Measurements from ENCODE around the gene C1orf35.

Gene C1orf35

GRCh38 chr1:228109073-228109961 lies 6.2 kb upstream of the C1orf35 start, which contains the start of gene MRPL55:
Gene MRPL55, minus strand, starts transcription at chr1:228109299. Its CDS starts 1,039 bp downstream, at chr1:228108260.
- DNase-seq (ENCODE audit: low read depth) = peak; percentile 76

GRCh38 chr1:228108742-228109072 lies 5.6 kb upstream of the C1orf35 start:
- DNase-seq (ENCODE audit: low read depth) = no peak

DNA sequence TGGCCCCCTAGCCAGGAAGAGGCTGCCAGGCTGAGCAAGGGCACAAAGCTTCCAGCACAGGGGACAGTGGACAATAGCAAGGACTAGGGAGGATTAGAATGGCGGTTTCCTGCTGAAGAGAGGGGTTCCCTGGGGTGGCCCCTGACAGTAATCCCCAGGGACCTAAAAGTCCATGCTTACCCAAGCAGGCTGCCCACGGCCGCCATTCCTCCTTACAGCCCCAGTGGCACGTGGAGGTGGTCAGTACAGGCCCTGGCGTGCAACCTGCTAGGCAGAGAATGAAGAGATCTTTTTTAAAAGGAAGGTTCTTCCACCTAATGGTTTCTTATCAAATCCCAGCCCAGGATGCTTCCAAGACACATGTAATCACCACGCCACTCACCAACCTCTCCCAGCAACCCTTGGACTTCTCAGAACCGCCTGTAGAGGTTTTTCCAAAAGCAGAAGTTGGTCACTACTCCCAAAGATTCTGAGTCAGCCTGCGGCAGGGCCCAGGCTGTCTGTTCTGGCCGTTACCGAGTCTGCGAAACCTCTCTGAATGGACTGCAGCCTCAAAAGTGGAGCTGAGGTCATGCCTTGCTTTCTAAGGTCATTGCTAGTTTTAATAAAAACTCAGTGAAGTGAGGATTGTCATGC lies 5.0 kb upstream of the C1orf35 start:
- DNase-seq (ENCODE audit: low read depth) = no peak

DNA sequence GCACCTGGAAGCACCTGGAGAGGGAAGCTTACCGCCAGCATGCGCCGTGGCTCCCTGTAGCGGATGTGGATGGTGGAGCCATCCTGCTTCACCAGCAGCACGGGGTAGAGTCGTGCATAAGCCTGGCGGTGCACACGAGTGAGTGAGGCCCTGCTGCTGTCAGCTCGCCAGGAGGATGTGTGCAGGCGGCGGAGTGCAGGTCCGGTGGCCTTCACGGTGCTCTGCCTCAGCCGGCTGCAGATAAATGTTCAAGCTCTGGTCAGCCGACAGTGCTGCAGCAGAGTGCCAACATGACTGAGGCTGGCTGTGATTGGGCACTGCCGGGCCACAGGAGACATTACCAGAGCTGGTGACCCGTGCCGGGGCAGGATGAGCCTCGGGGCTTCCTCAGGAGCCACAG lies 4.5 kb upstream of the C1orf35 start:
- no peak for DNase-seq (ENCODE audit: low read depth)

DNA sequence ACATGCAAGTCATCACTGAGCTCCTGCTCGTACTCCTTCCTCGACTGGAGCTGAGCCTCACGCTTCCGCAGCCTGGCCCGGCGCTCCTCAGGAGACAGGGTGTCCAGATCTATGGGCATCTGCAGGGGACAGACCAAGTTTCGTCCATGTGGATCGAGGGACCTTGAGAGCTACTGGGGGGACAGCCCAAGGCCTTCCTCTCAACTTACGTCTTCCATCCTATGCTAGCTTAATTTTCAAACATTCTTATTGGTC lies 3.6 kb upstream of the C1orf35 start:
- no peak for DNase-seq (ENCODE audit: low read depth)

GRCh38 chr1:228105996-228106799 lies 3.1 kb upstream of the C1orf35 start:
- DNase-seq (ENCODE audit: low read depth) = no peak

GRCh38 chr1:228105270-228105995 lies 2.3 kb upstream of the C1orf35 start:
- DNase-seq (ENCODE audit: low read depth) = no peak

DNA sequence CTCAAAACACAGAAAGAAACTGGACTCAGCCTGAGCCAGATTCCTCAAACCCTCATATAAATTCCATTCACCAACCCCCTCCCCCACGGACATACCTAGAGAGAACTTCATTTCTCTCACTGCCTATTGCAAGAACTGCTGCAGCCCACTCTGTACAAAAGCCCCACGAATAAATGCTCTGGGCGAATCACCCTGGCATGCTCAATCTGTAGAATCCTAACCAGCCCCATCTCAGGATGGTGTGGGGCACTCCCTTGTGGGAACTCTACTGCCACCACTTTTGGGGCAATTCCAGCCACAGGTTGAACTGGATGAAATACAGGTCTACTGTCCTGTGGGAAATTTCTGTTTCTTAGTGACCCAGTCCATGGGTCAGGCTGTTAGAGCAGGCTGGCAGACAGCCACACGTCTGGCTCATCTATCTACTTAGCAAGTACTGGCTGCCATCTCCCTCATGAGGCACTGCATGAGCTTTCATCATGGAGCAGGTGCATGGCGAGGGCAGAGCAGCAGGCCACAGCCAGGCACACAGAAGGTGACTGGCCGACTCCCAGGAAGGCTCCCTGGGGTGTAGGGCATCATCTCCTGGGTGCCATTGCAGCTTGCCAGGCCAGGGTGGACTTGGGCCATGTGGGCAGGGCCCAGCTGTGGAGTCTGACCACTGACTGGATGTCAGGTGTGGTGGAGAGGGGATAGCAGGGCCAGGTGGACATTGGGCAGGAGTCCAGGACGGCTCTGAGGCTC lies 1.6 kb upstream of the C1orf35 start:
- no peak for DNase-seq (ENCODE audit: low read depth)

DNA sequence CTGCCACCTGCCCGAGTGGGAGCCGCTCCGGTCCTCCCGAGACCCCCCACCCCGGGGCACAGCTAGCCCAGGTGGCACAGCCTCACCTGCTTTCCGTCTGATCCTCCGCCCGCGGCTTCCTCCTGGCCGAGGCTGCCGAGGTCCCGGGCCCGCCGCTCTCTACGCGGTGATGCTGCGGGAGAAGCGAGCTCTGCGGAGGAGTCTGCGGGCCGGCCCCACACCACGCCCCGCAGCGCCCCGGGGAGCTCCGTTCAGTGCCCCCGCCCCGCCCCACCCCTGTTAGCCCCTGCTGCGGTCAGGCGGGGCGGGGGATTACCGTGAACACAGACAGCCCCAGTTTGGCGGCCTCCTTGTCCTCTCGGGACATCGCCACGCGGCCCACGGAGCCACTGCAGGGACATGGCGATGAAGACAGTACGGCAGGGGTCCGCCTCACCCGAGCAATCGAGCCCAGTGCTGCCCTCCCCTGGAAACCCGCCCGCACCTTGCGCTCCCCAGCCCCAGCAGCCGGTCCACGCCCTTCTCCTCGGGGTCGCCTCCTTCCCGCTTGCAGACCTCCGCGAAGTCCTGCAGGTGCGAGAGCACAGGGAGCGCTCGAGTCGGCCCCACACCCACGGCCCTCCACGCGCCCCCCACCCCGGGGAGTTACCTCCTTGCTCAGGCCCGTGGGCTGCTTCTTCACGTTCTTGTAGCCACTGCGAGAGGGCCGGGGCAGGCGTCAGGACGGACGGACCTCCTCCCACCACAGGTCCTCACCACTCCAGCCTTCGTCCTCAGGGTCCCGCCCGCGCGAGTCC lies 933 bp downstream of the C1orf35 start:
- no peak for DNase-seq (ENCODE audit: low read depth)

DNA sequence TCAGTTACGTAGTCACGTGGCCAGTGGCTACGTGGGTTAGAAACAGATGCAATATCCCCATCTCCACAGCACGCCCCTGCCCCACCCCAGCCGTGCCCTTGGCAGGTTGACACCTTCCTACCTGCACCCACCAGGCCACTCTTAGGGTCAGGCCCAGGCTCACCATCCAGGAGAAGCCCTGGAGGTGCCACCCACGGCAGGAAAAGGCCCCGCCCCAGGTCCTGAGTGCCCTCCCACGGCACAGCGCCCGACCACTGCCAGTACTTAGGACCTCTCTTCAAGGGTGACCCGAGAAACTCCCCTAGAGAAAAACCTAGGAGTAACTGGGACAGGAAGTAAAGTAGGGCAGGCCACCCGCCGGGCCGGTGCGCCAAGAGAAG lies 1.5 kb downstream of the C1orf35 start:
- DNase-seq (ENCODE audit: low read depth) = no peak

DNA sequence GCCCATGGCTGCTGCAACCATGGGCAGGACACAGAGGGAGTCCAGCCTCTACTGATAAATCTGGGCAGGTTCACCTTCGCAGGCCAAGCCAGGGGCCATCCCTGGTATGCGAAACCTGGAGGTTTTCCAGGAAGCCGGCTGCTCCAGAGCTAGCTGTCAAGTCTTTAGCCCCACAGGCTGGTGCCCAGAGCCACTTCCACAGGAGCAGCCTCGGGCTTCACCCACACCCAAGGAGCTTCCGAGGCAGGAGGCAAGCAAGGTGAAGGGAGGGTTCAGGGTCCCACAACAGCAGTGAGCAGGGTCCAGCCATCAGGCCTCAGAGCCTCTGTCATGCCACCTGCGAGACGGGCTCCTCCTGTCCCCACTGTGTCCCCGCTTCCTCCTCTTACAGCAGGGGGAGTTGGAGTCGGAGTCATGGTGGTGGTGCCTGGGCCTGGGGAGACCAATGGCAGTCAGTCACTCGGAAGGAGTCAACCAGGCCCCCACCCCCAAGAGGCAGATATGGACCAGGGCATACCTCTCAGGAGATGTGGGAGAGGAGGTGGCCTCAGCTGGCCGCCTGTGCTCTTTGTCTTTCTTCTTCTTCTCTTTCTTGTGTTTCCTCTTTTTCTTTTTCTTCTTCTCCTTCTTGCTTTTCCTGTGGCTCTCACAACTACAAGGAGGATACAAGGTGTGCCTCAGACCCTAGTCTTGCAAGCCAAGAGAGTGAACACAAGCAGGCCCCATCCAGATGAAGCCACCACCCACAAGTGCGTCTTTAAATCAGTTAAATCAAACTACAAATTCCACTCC lies 2.1 kb downstream of the C1orf35 start:
- DNase-seq (ENCODE audit: low read depth) = no peak

GRCh38 chr1:228099331-228099732 lies 3.8 kb downstream of the C1orf35 start:
- DNase-seq (ENCODE audit: low read depth) = no peak

DNA sequence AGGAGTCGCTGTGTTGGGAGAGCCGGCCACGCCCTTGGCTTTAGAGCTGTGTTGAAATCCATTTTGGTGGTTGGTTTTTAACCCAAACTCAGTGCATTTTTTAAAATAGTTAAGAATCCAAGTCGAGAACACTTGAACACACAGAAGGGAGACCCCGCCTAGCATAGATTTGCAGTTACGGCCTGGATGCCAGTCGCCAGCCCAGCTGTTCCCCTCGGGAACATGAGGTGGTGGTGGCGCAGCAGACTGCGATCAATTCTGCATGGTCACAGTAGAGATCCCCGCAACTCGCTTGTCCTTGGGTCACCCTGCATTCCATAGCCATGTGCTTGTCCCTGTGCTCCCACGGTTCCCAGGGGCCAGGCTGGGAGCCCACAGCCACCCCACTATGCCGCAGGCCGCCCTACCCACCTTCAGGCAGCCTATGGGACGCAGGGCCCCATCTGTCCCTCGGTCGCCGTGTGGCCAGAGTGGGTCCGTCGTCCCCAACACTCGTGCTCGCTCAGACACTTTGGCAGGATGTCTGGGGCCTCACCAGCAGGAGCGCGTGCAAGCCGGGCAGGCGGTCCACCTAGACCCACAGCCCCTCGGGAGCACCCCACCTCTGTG lies 4.7 kb downstream of the C1orf35 start:
- DNase-seq (ENCODE audit: low read depth) = no peak

DNA sequence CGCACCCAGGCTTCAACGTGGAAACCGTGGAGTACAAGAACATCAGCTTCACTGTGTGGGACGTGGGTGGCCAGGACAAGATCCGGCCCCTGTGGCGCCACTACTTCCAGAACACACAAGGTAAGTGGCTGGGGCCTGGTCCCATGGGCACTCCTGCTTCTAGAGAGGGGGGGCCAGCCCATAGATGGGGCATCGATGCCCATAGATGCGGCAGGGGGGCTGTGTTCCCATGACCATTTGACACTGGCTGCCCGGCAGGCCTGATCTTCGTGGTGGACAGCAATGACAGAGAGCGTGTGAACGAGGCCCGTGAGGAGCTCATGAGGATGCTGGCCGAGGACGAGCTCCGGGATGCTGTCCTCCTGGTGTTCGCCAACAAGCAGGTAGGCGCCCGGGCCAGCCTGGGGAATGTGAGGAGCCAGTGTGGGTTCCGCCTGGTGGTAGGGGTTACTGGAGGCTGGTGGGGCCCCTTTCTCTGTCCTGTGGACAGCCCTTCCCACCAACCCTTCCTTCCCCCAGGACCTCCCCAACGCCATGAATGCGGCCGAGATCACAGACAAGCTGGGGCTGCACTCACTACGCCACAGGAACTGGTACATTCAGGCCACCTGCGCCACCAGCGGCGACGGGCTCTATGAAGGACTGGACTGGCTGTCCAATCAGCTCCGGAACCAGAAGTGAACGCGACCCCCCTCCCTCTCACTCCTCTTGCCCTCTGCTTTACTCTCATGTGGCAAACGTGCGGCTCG lies 5.6 kb downstream of the C1orf35 start:
- DNase-seq (ENCODE audit: low read depth) = no peak

DNA sequence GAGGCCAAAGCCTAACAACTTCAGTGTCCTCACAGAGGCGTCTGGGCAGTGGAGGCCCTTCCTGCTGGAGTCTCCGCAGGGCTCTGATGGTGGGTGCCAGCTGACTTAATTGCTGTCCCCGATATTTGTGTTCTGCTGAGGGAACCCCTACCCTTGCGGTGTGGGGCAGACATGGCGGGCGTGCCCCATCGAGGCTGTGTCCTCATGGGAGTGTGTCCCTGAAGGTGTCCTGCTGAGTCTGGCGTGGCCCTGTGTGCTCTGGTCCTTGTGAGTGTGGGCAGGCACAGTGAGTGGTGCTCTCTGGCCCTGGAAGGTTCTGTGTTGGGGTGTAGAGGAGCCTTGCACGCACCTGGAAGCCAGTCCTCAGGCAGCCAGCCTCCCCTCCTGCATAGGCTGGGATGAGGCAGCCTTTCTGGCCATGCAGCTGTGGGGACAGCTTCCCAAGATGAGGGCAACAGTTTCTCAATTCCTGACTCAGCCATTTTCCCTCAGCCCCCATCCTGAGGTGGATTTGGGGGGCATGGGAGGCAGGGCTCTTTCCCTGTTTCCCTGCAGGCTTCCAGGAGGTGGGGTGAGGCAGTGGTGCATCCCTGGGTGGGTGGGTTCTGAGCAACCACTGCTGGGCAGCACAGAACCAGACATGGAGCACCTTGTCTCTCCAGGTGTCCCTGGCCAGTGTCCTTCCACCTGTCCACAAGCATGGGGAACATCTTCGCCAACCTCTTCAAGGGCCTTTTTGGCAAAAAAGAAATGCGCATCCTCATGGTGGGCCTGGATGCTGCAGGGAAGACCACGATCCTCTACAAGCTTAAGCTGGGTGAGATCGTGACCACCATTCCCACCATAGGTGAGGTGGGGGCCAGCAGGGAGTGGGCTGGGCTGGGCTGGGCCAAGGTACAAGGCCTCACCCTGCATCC lies 6.5 kb downstream of the C1orf35 start:
- DNase-seq (ENCODE audit: low read depth) = no peak

DNA sequence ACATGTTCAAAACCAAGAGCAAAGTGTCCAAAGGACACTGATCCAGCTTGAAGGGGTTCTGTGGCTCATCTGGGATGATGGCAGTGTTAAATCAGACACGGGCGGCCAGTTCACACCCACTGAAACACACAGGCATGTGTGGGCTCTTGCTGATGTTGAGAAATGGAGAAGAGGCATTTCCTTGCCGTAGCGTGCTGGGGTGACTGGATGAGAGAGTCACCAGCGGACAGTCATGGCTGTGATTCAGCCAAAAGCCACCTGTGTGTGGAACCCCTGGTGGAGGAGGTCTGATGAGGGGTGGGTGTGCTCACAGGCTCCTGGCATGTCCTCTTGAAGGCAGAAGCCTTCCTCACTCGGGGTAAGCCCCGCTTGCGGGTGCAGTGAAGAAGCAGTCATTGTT lies 7.2 kb downstream of the C1orf35 start:
- no peak for DNase-seq (ENCODE audit: low read depth)

DNA sequence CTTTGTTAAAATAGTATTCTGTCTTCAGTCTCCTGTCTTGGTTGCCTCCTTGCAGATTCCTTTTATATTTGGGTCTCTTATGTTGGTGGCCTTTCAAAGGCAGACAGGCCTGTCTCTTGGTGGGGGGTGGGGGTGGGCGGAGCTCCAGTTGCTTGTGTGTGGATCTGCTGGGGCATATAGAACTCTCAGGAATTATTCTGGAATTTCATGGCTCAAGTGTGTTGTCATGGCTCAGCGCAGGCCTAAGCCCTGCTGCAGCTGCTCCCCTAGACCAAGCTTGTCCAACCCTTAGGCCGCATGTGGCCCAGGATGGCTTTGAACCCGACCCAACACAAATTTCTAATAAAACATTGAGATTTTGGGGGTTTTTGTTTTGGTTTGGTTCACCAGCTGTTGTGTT lies 8.0 kb downstream of the C1orf35 start:
- DNase-seq (ENCODE audit: low read depth) = no peak

Measured in HS-5 (cell line).